DND-41 (cell line): ENCODE measurements around the gene RAB9A.

Experiments
- EZH2 ChIP-seq: IDR thresholded peaks from 3 replicates; pipeline ENCODE4 v1.6.1; 2012; ENCODE audit warnings: borderline replicate concordance, low read depth, mild to moderate bottlenecking, moderate library complexity, low read length, inconsistent platforms; ENCODE audit not compliant: severe bottlenecking
- TF ChIP-seq, protein P1 (sequence below): IDR thresholded peaks from 2 replicates; pipeline ENCODE4 v1.5.1; 2012; ENCODE audit warnings: borderline replicate concordance, low read length, moderate library complexity, mild to moderate bottlenecking; ENCODE audit not compliant: poor library complexity, severe bottlenecking; ENCODE audit errors: extremely low read depth

GRCh38 chrX:13692771-13693231 is 3.9 kb downstream of the RAB9A start:
- TF ChIP-seq EZH2: no peak
- TF ChIP-seq, protein P1, sequence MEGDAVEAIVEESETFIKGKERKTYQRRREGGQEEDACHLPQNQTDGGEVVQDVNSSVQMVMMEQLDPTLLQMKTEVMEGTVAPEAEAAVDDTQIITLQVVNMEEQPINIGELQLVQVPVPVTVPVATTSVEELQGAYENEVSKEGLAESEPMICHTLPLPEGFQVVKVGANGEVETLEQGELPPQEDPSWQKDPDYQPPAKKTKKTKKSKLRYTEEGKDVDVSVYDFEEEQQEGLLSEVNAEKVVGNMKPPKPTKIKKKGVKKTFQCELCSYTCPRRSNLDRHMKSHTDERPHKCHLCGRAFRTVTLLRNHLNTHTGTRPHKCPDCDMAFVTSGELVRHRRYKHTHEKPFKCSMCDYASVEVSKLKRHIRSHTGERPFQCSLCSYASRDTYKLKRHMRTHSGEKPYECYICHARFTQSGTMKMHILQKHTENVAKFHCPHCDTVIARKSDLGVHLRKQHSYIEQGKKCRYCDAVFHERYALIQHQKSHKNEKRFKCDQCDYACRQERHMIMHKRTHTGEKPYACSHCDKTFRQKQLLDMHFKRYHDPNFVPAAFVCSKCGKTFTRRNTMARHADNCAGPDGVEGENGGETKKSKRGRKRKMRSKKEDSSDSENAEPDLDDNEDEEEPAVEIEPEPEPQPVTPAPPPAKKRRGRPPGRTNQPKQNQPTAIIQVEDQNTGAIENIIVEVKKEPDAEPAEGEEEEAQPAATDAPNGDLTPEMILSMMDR: no peak
